RWPE1 (cell line): ENCODE data around the gene ASPDH.

ENCODE experiments used
- CTCF ChIA-PET: fragments of 350-600 bp; sonication (Branson Sonifier 250); formaldehyde crosslinking; extraction: SDS; loops from one replicate; lab custom pipeline; 2021; lab: Yijun Ruan, JAX
- POLR2A ChIA-PET: fragments of 400-600 bp; formaldehyde crosslinking; extraction: SDS; loops from one replicate; lab custom pipeline; 2020; ENCODE audit warnings: antibody characterized with exemption; ENCODE audit not compliant: low non-redundant PET; lab: Yijun Ruan, JAX
- DNase-seq: peaks from one replicate; pipeline ENCODE4 v3.0.0; 2012; ENCODE audit warnings: low spot score
- H3K27ac ChIP-seq: fragments of 450-650 bp; 2 replicates; pipeline ENCODE4 v1.5.1; 2017
- CTCF ChIP-seq: fragments of 450-650 bp; conservative IDR thresholded peaks from 2 replicates; pipeline ENCODE4 v1.5.1; 2017; ENCODE audit warnings: low read depth, mild to moderate bottlenecking

The ASPDH gene

GRCh38 chr19:50557009-50557613, 43.4 kb upstream of the ASPDH start:
- POLR2A ChIA-PET: interaction anchor here (0.5 kb wide), 1 partner anchor 19 kb away, joined by 3 read pairs; no protein-coding TSS in a partner anchor
- no peak for DNase-seq
- CTCF ChIA-PET: interaction anchor here (0.6 to 1.8 kb wide), 12 partner anchors 9 to 1725 kb away, joined by 3 to 23 read pairs (median 4); no protein-coding TSS in a partner anchor
- TF ChIP-seq CTCF: no peak
- H3K27ac ChIP-seq: no peak overlapping the region

DNA sequence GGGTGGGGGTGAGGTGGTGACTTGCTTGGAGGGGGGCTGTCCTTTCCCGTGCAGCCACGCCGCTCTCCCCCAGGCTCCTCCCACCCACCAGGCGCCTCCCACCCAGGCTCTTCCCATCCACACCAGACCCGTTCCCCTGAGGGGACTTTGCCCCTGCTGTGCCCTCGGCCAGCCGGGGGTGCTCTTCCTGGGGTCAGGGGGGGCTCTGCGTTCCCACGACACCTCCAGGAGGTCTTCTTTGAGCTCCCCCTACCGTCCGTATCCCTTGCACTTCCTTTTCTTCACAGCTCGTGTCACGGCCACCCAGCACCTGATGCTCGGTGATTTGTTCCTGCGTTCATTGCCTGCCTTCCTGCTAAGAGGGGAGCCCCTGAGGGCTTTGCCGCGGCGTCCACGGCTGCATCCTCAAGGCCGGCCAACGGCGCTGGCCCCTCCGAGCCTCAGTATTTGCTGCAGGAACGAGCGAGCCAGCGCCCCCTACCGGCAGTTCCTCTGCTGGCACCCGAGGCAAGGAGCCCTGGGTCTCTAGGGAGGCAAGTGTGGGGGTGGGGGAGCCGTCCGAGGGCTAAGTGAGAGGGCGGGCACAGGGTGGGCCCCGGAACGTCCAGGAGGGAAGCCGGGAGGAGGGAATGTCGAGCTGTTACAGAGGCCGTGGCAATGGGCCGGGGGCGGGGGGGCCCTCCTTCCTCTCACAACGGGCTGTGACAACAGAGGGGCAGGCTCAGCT, 42.7 kb upstream of the ASPDH start:
- H3K27ac ChIP-seq: no peak overlapping the region
- ChIA-PET POLR2A (no interaction called here), CTCF (interaction anchor here (0.5 to 1.8 kb wide), 18 partner anchors 9 to 1725 kb away, joined by 3 to 23 read pairs (median 3); no protein-coding TSS in a partner anchor)
- TF ChIP-seq CTCF: peak; percentile 81
- DNase-seq: peak; percentile 51

DNA sequence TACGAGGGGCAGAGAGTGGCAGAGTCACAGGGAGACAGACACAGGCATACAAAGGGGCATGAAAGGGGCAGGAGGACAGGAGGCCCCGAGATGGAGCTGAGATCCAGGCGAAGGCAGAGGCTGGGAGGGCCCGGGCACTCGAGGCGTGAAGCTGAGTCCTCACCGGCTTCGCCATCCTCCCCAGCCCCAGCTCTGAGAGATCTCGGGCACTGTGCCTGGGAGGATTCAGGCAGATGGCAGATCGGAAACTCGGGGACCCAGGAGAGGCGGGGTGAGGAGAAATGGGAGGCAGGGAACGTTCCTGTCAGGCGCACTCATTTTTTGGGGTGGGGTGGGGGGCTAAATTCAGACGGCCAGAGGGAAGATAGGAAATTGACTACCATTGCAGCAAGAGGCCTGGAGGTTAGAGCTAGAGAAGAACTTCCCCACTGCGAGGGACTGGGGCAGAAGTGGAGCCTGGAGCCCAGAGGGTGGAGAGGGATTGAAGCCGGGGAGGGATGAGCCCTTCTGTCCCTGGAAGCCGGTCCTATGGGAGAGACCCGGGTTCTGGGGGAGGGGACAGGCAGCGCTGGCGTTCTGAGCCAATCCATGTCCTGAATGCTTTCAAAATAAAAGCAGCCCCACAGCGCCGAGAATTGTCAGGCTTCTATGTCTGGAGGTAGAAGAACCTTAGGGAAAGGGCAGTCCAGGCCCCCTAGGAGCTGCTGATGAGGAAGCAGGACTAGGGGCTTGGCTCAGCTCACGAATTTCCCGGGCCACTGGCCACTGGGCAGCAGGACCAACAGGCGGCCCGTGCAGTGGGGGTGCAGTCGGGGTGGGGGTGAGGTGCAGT, 42.0 kb upstream of the ASPDH start:
- DNase-seq: no peak
- H3K27ac ChIP-seq: no peak overlapping the region
- POLR2A ChIA-PET: interaction anchor here (0.6 kb wide), 1 partner anchor 21 kb away, joined by 3 read pairs; no protein-coding TSS in a partner anchor
- TF ChIP-seq CTCF: no peak
- CTCF ChIA-PET: interaction anchor here (0.6 to 1.8 kb wide), 14 partner anchors 9 to 704 kb away, joined by 3 to 23 read pairs (median 4); no protein-coding TSS in a partner anchor

GRCh38 chr19:50555033-50555432, 41.3 kb upstream of the ASPDH start:
- H3K27ac ChIP-seq: no peak overlapping the region
- TF ChIP-seq CTCF: no peak
- no peak for DNase-seq
- ChIA-PET POLR2A (no interaction called here), CTCF (interaction anchor here (1.3 to 1.4 kb wide), 2 partner anchors 17 to 46 kb away, joined by 3 to 5 read pairs; no protein-coding TSS in a partner anchor)

- ChIA-PET POLR2A (no interaction called here), CTCF (interaction anchor here (1.4 kb wide), 1 partner anchor 16 kb away, joined by 5 read pairs; no protein-coding TSS in a partner anchor)
- no peak for DNase-seq
- H3K27ac ChIP-seq: no peak overlapping the region
- no peak for TF ChIP-seq CTCF
These were observed 40.5 kb upstream of the ASPDH start for GRCh38 chr19:50554212-50554611.
